Liver (tissue), 3 donors: ENCODE measurements around the gene IFNAR2.

Experiments used
- CTCF ChIP-seq: fragments of 150-350 bp; IDR thresholded peaks from 2 replicates; pipeline ENCODE4 v1.5.1; 2017; ENCODE audit warnings: improper control_type of control experiment, low read depth, low read length; ENCODE audit not compliant: missing input control
- GABPA ChIP-seq, 2 donors: IDR thresholded peaks in 1 of 2; conservative IDR thresholded peaks in 1 of 2; 2 replicates each; pipeline ENCODE4 v1.6.1; 2016; ENCODE audit warnings: antibody characterized with exemption in 2 of 2, mild to moderate bottlenecking in 1 of 2, moderate library complexity in 1 of 2
- NR2F2 ChIP-seq: IDR thresholded peaks from 2 replicates; pipeline ENCODE4 v1.6.1; 2016; ENCODE audit warnings: antibody characterized with exemption
- RAD21 ChIP-seq, 2 donors: IDR thresholded peaks; 2 replicates each; pipeline ENCODE4 v1.6.1; 2016; ENCODE audit warnings: antibody characterized with exemption in 2 of 2, mild to moderate bottlenecking in 2 of 2
- REST ChIP-seq: IDR thresholded peaks from 2 replicates; pipeline ENCODE4 v1.6.1; 2016; ENCODE audit warnings: antibody characterized with exemption, mild to moderate bottlenecking
- RXRA ChIP-seq, 2 donors: IDR thresholded peaks; 2 replicates each; pipeline ENCODE4 v1.6.1; 2017 to 2018; ENCODE audit warnings: antibody characterized with exemption in 2 of 2, mild to moderate bottlenecking in 1 of 2
- SP1 ChIP-seq: IDR thresholded peaks from 2 replicates; pipeline ENCODE4 v1.6.1; 2018; ENCODE audit warnings: antibody characterized with exemption, mild to moderate bottlenecking
- YY1 ChIP-seq: IDR thresholded peaks from 2 replicates; pipeline ENCODE4 v1.6.1; 2016; ENCODE audit warnings: antibody characterized with exemption, mild to moderate bottlenecking
- donor health status: healthy.
- donor health status: healthy.

DNA sequence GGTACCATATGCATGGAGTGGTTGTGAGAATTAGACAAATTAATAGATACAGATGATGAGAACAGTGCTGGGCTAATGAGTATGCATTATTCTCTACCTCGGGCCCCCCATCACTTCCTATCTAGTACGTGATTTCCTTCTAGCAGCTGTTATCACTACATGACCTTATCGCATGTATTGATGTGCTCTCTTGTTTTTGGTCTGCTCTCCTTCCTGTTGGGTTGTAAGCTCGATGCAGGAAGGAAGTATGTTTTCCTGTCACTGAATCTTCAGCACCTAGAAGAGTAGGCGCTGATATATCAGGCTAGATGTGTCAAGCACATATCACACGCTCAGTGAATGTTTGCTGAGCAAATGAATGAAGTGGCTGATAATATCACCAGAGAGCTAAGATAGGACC, 43.9 kb upstream of the IFNAR2 start:
- TF ChIP-seq CTCF (no peak), GABPA (IDR thresholded peaks at IDR 0.05 in 1 of 2, conservative IDR thresholded peaks at IDR 0.05 in 1 of 2) (no peak), REST (no peak), RAD21 (IDR thresholded peaks at IDR 0.05) (no peak), RXRA (IDR thresholded peaks at IDR 0.05) (no peak), NR2F2 (no peak), SP1 (peak; percentile 11), YY1 (no peak)
